Measurements from ENCODE around the gene CTNNBL1.

The CTNNBL1 gene

GRCh38 chr20:37748015-37748414 lies 54.2 kb downstream of the CTNNBL1 start:
- DNase-seq: no peak

- DNase-seq: no peak
These were observed 55.4 kb downstream of the CTNNBL1 start for GRCh38 chr20:37749218-37749617.

GRCh38 chr20:37749620-37750403 lies 56.0 kb downstream of the CTNNBL1 start:
- no peak for DNase-seq

- DNase-seq: no peak
These were observed 61.8 kb downstream of the CTNNBL1 start for GRCh38 chr20:37755665-37756064.

- DNase-seq: no peak
These were observed 62.4 kb downstream of the CTNNBL1 start for GRCh38 chr20:37756234-37756633.

- DNase-seq: no peak
These were observed 63.7 kb downstream of the CTNNBL1 start for GRCh38 chr20:37757550-37757949.

GRCh38 chr20:37758332-37758731 lies 64.5 kb downstream of the CTNNBL1 start:
- no peak for DNase-seq

GRCh38 chr20:37759052-37759553 lies 65.3 kb downstream of the CTNNBL1 start:
- no peak for DNase-seq

- DNase-seq: no peak
These were observed 66.0 kb downstream of the CTNNBL1 start for GRCh38 chr20:37759761-37760209.

GRCh38 chr20:37760322-37760721 lies 66.5 kb downstream of the CTNNBL1 start:
- no peak for DNase-seq

- no peak for DNase-seq
These were observed 69.1 kb downstream of the CTNNBL1 start for GRCh38 chr20:37762716-37763485.

GRCh38 chr20:37764333-37764935 lies 70.6 kb downstream of the CTNNBL1 start:
- DNase-seq: no peak

GRCh38 chr20:37770908-37771307 lies 77.1 kb downstream of the CTNNBL1 start:
- no peak for DNase-seq

- DNase-seq: no peak
These were observed 79.5 kb downstream of the CTNNBL1 start for GRCh38 chr20:37773291-37773826.

- DNase-seq: no peak
These were observed 80.3 kb downstream of the CTNNBL1 start for GRCh38 chr20:37774156-37774555.

GRCh38 chr20:37775200-37775599 lies 81.4 kb downstream of the CTNNBL1 start:
- DNase-seq: no peak

GRCh38 chr20:37776049-37776448 lies 82.2 kb downstream of the CTNNBL1 start:
- no peak for DNase-seq

GRCh38 chr20:37776526-37776925 lies 82.7 kb downstream of the CTNNBL1 start:
- no peak for DNase-seq

- DNase-seq: no peak
These were observed 83.5 kb downstream of the CTNNBL1 start for GRCh38 chr20:37777012-37777950.

GRCh38 chr20:37777988-37778659 lies 84.3 kb downstream of the CTNNBL1 start:
- DNase-seq: no peak

- DNase-seq: no peak
These were observed 87.8 kb downstream of the CTNNBL1 start for GRCh38 chr20:37781626-37782025.

All from DMS153 (cell line).